ENCODE data around the gene CNTFR. TPM values are rescaled to one million over a fixed set of nuclear protein-coding genes. Genes with fewer than 3 reads are reported as not detected.

CNTFR gene
- total and polyA plus RNA-seq, 2 experiments from 2014 or later: 0.73 to 1.9 TPM

DNA sequence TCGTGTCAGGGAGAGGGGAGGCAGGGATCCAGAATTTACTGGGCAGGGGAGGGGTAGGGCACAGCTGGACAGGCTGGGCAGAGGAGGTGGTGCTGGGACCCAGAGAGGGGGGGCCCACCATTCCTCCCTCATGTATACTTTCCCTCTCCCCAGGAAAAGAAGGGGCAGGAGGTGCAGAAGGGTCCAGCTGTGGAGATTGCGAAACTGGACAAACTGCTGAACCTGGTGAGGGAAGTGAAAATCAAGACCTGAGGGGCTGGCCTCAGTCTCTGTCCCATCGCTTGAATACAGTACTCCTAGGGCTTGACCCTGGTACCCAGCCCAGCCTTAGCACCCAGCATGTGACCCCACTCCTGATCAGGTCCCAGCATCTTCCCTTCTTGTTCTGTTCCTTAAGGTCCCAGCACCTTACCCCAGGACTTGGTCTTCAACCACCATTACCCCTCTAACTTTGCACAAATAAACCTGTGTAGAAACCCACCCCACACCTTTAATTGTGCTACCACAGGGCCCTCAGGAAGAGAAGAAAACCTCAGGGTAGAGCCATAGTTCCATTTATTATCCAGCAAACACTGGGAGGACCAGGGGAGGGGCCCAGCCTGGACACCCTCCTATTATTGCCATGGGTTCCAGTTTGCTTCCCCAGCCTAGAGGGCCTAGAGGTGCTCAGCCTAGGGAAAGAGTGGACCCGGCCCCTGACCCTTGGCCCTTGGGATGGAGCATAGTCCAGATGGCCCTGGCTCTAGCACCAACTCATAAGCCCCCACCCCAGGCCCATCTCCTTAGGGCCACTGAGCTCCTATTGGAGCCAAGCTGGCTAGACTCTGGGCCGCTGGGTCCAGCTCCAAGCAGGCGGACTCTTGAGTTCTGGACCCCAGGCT, 68.8 kb downstream of the CNTFR start:
- Histone ChIP-seq H3F3A (replicated peaks; ENCODE audit: low read depth) (no peaks in the 10 kb centered on the region), H3K4me3 (no peak overlapping the region), H3K79me2 (replicated peaks; ENCODE audit: insufficient read depth) (no peaks in the 10 kb centered on the region), H3K36me3 (ENCODE audit: insufficient read depth) (no peaks in the 10 kb centered on the region), H3K4me2 (no peak overlapping the region), H3K27me3 (ENCODE audit: insufficient read depth) (peaks cover 18% of the 10 kb centered on the region), H4K20me1 (replicated peaks; ENCODE audit: insufficient read depth) (no peaks in the 10 kb centered on the region), H2AFZ (no peak overlapping the region), H3K4me1 (ENCODE audit: insufficient read depth) (peaks cover 4% of the 10 kb centered on the region), H3K9me2 (ENCODE audit: insufficient read depth) (no peaks in the 10 kb centered on the region; the same call in 1 of the 2 replicates), H3K27ac (ENCODE audit: low read depth) (no peak overlapping the region)
- ATAC-seq: no peak
- Mint-ChIP-seq H3K36me3 (ENCODE audit: low read depth) (no peaks in the 10 kb centered on the region; the same call in 2 of the 3 replicates), H3K27ac (no peak overlapping the region), H3K9me3 (no peaks in the 10 kb centered on the region; the same call in 2 of the 3 replicates), H3K4me1 (peaks cover 15% of the 10 kb centered on the region), H3K4me3 (no peak overlapping the region), H3K27me3 (ENCODE audit: insufficient read depth, low read depth, poor library complexity) (peaks cover 20% of the 10 kb centered on the region)
- no peak for DNase-seq (ENCODE audit: low spot score)
- TF ChIP-seq, protein P1, sequence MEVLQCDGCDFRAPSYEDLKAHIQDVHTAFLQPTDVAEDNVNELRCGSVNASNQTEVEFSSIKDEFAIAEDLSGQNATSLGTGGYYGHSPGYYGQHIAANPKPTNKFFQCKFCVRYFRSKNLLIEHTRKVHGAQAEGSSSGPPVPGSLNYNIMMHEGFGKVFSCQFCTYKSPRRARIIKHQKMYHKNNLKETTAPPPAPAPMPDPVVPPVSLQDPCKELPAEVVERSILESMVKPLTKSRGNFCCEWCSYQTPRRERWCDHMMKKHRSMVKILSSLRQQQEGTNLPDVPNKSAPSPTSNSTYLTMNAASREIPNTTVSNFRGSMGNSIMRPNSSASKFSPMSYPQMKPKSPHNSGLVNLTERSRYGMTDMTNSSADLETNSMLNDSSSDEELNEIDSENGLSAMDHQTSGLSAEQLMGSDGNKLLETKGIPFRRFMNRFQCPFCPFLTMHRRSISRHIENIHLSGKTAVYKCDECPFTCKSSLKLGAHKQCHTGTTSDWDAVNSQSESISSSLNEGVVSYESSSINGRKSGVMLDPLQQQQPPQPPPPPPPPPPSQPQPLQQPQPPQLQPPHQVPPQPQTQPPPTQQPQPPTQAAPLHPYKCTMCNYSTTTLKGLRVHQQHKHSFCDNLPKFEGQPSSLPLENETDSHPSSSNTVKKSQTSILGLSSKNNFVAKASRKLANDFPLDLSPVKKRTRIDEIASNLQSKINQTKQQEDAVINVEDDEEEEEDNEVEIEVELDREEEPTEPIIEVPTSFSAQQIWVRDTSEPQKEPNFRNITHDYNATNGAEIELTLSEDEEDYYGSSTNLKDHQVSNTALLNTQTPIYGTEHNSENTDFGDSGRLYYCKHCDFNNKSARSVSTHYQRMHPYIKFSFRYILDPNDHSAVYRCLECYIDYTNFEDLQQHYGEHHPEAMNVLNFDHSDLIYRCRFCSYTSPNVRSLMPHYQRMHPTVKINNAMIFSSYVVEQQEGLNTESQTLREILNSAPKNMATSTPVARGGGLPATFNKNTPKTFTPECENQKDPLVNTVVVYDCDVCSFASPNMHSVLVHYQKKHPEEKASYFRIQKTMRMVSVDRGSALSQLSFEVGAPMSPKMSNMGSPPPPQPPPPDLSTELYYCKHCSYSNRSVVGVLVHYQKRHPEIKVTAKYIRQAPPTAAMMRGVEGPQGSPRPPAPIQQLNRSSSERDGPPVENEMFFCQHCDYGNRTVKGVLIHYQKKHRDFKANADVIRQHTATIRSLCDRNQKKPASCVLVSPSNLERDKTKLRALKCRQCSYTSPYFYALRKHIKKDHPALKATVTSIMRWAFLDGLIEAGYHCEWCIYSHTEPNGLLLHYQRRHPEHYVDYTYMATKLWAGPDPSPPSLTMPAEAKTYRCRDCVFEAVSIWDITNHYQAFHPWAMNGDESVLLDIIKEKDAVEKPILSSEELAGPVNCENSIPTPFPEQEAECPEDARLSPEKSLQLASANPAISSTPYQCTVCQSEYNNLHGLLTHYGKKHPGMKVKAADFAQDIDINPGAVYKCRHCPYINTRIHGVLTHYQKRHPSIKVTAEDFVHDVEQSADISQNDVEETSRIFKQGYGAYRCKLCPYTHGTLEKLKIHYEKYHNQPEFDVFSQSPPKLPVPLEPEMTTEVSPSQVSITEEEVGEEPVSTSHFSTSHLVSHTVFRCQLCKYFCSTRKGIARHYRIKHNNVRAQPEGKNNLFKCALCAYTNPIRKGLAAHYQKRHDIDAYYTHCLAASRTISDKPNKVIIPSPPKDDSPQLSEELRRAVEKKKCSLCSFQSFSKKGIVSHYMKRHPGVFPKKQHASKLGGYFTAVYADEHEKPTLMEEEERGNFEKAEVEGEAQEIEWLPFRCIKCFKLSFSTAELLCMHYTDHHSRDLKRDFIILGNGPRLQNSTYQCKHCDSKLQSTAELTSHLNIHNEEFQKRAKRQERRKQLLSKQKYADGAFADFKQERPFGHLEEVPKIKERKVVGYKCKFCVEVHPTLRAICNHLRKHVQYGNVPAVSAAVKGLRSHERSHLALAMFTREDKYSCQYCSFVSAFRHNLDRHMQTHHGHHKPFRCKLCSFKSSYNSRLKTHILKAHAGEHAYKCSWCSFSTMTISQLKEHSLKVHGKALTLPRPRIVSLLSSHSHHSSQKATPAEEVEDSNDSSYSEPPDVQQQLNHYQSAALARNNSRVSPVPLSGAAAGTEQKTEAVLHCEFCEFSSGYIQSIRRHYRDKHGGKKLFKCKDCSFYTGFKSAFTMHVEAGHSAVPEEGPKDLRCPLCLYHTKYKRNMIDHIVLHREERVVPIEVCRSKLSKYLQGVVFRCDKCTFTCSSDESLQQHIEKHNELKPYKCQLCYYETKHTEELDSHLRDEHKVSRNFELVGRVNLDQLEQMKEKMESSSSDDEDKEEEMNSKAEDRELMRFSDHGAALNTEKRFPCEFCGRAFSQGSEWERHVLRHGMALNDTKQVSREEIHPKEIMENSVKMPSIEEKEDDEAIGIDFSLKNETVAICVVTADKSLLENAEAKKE (CRISPR knock-in tag; IDR thresholded peaks at IDR 0.05): no peak
- no peak for TF ChIP-seq EZH2 (IDR thresholded peaks at IDR 0.05; ENCODE audit: low read depth, unreplicated experiment)
- TF ChIP-seq NANOG (IDR thresholded peaks at IDR 0.05; ENCODE audit: borderline replicate concordance): no peak
- TF ChIP-seq, protein P2, sequence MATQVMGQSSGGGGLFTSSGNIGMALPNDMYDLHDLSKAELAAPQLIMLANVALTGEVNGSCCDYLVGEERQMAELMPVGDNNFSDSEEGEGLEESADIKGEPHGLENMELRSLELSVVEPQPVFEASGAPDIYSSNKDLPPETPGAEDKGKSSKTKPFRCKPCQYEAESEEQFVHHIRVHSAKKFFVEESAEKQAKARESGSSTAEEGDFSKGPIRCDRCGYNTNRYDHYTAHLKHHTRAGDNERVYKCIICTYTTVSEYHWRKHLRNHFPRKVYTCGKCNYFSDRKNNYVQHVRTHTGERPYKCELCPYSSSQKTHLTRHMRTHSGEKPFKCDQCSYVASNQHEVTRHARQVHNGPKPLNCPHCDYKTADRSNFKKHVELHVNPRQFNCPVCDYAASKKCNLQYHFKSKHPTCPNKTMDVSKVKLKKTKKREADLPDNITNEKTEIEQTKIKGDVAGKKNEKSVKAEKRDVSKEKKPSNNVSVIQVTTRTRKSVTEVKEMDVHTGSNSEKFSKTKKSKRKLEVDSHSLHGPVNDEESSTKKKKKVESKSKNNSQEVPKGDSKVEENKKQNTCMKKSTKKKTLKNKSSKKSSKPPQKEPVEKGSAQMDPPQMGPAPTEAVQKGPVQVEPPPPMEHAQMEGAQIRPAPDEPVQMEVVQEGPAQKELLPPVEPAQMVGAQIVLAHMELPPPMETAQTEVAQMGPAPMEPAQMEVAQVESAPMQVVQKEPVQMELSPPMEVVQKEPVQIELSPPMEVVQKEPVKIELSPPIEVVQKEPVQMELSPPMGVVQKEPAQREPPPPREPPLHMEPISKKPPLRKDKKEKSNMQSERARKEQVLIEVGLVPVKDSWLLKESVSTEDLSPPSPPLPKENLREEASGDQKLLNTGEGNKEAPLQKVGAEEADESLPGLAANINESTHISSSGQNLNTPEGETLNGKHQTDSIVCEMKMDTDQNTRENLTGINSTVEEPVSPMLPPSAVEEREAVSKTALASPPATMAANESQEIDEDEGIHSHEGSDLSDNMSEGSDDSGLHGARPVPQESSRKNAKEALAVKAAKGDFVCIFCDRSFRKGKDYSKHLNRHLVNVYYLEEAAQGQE (IDR thresholded peaks at IDR 0.05; ENCODE audit: unreplicated experiment): no peak
- no peak for TF ChIP-seq POLR2AphosphoS5 (IDR thresholded peaks at IDR 0.05; ENCODE audit: low read depth)
- TF ChIP-seq CREB1 (CRISPR knock-in tag; IDR thresholded peaks at IDR 0.05; ENCODE audit: low read depth): no peak
- no peak for TF ChIP-seq JUNB (IDR thresholded peaks at IDR 0.05; ENCODE audit: unreplicated experiment)

Data from GM23338 (cell line).